RPMI7951 (cell line): ENCODE measurements around the gene LMF1. TPM values are rescaled to one million over a fixed set of nuclear protein-coding genes. Genes with fewer than 3 reads are reported as not detected.
"Not testable (repeated sequence)": the region's sequence is repeated elsewhere in the genome, so short reads cannot be mapped to it uniquely, and the experiment has no call there.

ENCODE experiments used
- DNase-seq: peaks from one replicate; pipeline ENCODE4 v3.0.0-alpha.2; 2012; ENCODE audit warnings: low read depth
- total RNA-seq: library from RNA; depleted of rRNA; stranded (reverse); fragments of >200 nt; shearing (Covaris generic); gene quantifications from 2 replicates; pipeline ENCODE4 v1.2.3, GENCODE V29; 2014

The LMF1 gene
- total RNA-seq, 1 experiment from 2014 or later: 16.0 TPM

DNA sequence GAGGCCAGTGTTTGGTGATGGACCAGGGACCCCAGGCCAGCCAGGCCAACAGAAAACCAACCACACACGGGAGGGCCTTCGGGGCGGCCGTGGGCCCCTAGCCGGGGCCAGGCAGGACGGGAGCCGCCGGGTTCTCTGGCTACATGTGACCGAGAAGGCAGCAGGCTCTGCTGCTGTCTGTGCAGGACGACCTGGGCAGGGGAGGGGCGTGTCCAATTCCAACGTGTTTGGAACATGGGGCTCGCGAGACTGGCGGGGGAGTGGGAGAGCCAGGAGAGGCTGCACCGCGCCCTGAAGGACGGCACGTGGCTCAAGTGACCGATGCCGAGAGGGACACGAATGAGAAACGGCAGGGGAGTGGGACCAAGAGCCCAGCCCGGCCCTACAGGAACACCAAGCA is 75.4 kb downstream of the LMF1 start:
- DNase-seq: no peak

DNA sequence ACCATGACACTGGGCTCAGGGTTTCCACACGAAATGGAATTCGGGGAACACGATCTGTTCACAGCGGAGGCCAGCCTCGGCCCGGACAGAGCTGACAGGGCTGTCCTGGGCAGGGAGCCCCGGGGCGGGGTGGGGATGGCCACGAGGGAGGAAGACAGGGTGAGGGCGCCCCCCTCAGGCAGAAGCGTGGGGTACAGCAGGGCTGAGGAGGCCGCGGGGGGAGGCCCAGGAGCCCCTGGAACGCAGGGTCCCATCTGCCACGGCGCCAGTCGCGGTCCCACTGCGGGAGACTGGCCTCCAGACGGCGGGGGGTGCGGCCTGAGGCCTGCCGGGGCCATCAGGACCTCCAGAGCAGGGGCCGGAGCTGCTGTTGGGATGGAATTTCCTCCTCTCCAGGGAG is 75.9 kb downstream of the LMF1 start:
- no peak for DNase-seq

DNA sequence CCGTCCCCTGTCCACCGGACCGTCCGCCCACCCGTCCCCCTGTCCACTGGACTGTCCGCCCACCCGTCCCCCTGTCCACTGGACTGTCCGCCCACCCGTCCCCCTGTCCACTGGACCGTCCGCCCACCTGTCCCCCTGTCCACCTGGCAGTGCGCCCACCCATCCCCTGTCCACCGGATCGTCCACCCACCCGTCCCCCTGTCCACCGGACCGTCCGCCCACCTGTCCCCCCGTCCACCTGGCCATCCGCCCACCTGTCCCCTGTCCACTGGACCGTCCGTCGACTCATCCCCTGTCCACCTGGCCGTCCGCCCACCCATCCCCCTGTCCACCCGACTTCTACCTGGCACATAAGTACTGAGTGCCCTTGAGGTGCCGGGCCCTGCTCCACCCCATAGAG is 76.6 kb downstream of the LMF1 start:
- DNase-seq: no peak

DNA sequence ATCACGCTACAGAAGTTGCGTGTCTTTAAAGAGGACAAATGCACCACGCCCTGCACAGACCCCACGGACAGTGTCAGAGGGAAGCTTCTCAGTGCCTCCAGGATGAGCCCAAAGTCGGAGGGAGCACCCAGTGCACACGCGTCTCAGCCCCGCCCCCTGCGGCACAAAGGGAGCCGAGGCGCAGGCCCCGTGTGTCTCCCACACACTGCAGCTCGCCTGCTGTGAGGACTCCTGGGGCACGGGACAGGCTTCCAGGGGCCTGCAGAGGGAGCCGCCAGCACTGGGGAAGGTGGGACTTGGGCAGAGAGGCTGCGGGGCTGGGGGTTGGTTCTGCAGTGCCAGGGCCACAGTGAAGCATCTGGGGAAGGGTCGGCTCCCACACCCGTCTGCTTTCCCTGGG is 77.4 kb downstream of the LMF1 start:
- no peak for DNase-seq

DNA sequence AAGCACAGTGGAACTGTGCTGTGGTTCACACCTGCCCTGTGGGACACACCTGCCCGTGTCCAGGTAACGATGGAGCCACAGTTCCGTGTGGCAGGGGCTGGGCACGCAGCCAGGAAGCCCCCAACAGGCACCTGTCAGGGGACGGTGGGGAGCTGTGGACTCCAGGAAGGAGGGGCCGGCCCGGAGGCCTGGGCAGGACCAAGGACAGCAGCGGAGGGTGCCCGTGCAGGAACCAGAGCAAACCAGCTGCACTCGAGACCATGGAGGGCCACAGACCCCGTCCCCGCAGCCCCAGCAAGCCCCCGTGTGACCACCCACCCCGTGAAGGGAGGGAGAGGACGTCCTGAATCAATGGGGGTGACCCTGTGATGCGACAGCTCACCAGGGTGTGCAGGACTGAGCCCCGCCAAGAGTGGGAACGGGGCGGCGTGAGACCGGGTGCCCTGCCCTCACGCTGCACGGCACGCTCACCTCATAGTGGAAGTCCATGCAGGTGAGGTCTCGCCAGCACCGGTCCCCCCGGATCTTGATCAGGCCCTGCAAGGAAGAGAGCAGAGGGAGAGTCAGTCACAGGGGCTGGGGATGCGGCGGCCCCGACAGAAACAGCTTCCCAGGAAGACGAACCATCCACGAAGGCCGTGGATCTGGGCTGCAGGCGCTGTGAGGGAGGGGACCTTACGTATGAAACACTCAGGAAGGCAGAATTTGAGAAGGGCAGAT is 78.1 kb downstream of the LMF1 start:
- DNase-seq: no peak

DNA sequence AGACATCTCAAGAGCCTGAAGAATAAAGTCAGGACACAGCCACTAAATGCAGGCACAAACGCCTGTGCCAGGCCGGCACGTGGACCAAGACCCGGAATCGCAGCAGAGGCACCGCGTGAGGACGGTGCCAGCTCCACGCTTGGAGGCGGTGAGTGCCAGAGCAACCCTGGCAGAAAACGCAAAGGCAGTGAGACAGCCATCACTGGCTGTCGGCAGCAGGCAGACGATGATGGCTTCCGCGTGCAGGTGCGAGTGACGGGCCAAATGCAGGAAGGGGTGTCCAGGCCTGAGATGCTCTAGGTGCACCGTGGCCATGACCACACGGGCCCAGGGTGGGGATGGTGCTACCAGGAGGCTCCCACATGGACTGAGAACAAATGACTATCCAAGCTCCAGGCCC is 78.8 kb downstream of the LMF1 start:
- DNase-seq: no peak

DNA sequence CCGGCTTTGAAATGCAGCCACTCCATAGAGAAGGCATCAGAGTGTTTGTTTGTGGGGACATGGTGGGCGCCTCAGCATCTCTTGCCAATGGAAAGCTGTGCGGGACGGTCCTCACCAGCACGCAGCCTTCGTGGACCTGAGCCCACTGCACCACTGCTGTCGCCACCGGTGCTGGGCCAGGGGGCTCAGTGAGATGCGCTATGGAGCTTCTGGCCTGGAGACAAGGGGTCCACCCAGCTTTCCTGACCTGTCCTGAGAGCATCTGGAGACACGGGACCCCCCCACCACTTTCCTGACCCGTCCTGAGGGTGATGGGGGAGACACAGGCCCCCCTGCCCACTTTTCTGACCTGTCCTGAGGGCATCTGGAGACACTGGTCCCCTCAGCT is 79.4 kb downstream of the LMF1 start:
- DNase-seq: no peak

DNA sequence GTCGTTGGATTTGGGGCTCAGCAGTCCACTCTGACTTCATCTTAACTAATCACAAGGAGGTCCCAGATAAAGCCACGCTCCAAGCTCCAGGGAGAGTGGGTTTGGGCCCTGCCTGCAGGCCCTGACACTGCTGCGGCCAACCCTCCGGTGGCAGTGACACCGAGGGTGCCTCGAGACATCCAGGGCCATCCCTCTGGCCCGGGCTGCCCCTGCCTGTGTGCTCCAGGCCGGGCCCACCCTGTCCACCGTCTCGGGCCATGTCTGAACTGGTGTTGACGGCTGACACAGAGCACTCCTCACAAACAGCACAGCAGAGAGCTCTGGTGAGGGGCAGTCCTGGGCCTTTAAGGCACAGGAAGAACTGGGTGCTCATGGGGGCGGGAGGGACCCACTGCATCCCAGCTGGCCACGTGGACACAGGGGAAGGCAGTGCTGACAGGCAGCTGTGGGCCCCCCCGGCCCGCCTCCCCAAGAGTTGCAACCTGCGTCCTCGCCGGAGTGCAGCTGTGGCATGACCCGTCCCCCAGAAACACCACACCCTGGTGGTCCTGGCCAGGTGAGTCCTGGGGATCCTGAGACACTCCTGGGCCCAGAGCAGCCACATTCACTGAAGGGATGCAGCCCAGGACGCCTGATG is 80.0 kb downstream of the LMF1 start:
- no peak for DNase-seq

DNA sequence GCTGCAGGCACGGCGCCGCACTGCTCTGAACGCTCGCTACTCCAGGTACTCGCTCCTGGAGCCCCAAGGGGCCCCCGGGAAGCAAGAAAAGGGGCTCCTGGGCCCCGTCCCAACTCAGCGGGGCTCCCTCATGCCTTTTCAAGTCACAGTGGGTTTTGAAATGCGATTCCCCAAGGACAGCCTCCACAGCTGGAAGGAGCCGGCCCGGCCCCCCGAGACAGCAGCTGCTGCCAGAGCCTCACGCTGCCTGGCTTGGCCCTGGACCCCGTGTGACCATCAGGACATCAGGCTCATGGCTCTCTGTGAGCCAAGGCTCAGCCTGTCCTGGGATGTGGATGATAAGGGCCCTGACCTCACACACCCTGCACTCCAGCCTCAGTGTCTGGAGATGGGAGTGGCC is 80.6 kb downstream of the LMF1 start:
- no peak for DNase-seq

DNA sequence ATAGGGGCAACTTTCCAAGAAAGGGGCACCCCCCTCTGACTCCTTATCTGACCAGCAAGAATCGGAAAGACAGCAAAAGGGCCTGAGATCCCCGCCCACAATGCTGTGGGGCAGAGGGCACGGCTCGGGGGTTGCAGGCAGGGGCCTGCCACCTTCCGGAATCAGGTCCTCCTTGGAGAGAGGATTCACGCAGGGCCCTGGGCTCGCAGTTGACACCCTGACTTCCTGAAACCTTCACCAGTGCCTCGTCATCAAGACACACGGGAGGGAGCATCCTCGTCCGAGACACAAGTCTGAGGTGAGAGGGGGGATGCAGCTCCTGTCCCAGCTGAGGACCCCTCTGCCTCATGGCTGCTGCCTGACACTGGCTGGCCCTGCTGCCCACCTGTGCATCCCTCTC is 81.2 kb downstream of the LMF1 start:
- no peak for DNase-seq

DNA sequence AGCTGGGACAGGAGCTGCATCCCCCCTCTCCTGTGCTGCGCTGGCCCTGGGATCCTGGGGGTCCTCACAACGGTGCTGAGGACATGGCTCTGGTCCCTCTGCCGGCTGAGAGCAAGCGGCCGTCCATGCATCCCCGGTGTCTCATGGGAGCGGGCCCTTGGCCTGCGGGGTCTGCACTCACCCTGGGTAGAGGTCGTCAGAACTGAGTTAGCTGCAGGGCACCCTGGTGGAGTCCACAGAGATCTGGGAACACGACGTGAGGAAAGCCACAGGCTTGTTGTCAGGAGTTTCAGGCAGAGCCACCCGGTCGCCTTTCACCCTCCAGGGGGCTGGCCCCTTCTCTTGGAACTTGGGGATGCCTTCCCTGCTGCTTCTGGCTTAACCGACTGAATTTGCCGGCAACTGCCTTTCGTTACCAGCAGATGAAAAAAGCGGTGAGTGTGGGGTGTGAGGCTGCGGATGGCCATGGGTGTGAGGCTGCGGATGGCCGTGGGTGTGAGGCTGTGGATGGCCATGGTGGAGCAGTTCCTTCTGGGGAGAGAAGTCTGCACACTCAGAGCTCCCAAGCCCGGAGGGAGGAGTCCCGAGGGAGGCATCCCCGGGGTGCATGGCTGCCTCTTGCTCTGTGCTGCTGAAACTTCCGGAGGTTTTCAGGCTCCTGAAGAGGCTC is 81.7 kb downstream of the LMF1 start:
- DNase-seq: no peak

DNA sequence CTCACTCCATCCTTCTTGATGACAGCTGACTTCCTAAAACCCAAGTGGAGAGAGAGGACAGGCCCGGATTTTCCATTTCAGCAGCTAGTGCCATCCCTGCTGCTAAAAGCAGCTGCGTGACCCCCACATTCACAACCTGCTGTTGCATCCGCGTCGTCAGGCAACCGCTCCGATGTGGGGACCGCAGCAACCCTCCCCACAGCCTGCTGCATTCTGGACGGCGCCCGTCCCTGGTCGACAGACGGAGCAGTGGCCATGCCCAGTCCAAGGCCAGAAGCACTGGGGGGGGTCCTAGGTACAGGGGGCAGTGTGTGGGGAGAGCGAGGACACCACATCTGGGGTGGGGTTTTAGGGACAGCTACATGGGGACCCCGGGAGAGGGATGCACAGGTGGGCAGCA is 82.3 kb downstream of the LMF1 start:
- DNase-seq: not testable (repeated sequence)

DNA sequence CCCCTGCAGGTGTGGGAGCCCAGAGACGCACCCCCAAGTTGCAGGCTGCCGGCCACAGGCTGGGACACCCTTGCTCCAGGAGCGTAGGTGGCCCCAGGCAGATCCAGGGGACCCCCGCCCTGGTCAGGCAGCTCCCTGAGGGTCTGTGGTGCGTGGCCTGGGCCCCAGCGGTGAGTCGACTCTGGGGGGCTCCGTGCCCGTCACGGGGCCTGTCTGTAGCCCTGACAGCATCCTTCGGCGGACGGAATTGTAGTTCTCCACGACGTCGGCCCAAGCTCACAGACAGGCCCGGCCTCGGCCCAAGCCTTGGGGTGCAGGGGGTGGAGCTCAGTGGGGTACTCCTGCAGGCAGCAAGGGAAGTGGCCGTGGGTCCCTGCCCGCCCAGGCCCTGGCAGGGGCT is 82.9 kb downstream of the LMF1 start:
- DNase-seq: no peak

DNA sequence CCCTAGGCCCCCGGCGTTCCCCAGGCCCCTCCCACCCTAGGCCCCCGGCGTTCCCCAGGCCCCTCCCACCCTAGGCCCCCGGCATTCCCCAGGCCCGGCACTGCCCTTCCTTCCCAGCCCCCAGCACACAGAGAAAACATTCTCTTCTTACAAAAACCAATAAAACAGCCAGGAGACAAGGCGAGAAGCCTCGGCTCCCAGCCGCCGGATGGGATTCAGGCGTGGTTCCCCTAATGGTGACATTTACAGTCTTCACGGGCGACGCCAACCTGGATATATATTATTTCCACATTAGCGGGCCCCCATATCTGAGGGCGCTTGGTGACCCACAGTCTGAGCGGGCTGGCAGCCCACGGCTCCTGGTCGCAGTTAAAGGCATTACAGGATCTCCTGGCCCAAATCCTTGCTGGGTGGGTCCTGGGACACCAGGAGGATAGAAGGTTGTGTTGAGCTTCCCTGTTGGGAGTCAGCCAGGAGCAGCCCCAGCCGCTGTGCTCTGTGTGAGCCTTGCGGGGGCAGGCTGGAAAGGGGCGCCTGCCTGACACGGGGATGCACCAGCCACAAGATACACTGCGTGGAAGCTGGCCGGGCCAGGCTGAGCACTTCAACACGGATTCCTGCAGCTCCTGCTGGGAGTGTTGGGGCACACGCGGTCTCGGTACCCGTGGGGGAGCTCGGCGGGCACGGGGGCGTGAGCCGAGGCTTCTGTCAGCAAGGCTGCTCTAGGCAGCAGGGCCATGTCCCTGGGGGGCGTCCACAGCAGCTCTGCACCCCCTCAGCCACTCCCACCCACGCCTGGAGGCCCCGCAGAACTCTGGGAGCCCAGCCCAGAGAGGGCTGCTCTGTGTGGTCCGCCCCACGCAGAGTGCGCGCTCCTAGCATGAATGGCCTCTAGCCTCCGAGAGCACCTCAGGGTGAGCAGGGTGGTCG is 83.7 kb downstream of the LMF1 start:
- DNase-seq: no peak

DNA sequence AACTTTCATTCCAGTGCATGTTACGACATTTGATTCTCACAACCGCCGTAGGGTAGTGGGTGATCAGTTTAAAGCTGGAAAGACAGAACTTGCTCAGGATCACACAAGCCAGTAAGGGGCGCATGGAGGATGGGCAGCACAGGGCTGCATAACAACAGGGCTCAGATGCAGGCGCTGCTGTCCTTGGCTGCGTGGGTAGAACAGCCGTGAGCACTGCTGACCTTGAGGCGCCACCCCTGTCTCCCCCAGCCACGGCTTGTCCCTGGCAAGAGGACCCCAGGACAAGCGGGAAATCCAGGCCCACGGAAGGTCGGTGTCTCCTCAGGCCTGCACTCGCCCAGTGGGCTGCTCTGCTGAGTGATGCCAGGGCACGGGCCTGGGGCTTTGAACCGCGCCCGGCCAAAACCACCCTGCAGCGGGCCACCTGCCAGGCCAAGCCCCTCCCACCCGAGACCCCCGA is 84.7 kb downstream of the LMF1 start:
- DNase-seq: no peak

DNA sequence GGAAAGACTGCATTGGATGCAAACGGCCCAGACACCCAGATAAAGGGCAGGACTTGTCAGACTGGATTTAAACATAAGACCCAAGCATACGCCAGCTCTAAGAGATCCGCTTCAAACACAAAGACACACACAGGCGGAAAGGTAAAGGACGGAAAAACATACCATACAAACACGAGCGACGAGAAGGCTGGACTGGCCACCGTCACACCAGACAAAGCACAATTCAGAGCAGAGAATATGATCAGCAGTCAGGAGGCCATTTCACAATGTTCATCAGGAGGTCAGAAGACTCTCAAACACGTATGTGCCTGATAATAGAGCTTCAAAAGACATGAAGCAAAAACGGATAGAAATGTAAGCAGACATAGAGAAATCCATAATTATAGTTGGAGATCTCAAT is 85.4 kb downstream of the LMF1 start:
- no peak for DNase-seq

DNA sequence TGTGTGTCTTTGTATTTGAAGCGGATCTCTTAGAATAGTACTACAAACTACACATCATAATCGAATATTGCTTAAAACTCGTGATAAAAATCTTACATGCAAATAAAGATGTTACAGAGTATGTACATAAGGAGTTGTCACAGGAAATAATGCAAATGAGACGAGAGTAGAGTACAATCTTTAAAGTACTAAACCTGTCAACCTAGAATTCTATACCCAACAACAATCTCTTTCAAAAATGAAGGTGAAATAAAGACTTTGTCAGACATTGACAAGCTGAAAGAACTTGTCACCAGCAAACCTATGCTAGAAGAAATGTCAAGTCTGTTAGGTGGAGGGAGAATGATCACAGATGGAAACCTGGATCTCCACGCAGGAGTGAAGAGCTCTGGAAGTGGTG is 86.6 kb downstream of the LMF1 start:
- no peak for DNase-seq

DNA sequence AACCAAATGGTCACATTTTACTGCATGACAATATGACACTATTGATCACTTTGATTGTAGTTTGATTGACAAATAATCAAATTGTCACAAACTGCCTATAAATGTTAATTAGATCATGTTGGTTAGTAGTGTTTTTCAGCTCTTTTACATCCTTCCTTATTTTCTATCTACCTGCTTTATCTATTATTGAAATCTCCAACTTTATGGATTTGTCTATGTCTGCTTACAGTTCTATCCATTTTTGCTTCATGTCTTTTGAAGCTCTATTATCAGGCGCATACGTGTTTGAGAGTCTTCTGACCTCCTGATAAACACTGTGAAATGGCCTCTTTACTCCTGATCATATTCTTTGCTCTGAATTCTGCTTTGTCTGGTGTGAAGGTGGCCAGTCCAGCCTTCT is 87.0 kb downstream of the LMF1 start:
- no peak for DNase-seq

DNA sequence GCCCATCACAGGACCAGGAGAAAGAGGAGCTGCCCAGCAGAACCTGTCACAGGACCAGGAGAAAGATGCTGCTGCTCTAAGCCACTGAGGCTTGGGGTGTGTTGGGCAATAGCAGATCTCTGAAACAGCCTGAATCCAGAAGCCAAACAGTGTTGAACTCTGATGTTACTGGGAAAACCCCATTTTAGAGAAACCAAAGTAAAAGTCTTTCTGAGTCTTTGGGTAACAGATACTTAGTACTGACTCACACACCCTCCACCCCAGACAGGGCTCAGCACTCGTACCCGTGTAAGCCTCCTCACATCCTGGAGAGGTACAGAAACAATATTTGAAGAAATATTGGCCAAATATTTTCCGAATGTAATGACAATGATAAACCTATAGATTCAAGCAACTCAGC is 87.4 kb downstream of the LMF1 start:
- no peak for DNase-seq

DNA sequence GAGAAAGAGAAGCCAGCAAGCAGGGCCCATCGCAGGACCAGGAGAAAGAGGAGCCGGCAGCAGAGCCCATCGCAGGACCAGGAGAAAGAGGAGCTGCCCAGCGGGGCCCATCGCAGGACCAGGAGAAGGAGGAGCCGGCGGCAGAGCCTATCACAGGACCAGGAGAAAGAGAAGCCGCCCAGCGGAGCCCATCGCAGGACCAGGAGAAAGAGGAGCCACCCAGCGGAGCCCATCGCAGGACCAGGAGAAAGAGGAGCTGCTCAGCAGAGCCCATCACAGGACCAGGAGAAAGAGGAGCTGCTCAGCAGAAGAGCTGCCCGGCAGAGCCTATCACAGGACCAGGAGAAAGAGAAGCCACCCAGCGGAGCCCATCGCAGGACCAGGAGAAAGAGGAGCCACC is 88.1 kb downstream of the LMF1 start:
- DNase-seq: not testable (repeated sequence)

DNA sequence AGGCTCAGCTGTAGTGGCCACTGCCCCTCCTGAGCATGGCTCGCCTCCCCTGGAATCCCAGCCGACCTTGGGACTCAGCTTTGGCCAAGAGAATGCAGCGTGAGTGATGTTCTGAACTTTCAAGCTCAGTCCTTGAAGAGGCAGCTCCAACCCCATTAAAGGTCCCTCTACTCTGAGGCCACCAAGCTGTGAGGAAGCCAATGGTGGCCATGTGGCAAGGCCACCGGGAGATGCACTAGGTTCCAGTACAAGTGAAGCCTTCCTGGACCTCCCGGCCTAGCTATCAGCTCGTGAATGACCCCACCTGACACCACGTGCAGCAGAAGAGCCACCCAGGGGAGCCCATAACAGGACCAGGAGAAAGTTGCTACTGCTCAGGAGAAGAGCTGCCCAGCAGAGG is 88.5 kb downstream of the LMF1 start:
- no peak for DNase-seq
